ENCODE data around the gene WIPF2.
"Not testable (repeated sequence)": the region's sequence is repeated elsewhere in the genome, so short reads cannot be mapped to it uniquely, and the experiment has no call there.

Gene WIPF2

GRCh38 chr17:40191237-40192208, 27.6 kb upstream of the WIPF2 start:
- DNase-seq (ENCODE audit: low read depth): peak; percentile 81
- peak overlapping the region; percentile 57 for H3K4me3 ChIP-seq (ENCODE audit: control insufficient read depth, low read depth, low read length)
- peak; percentile 65 for TF ChIP-seq CTCF (conservative IDR thresholded peaks at IDR 0.05; ENCODE audit: control insufficient read depth, insufficient read depth, low read depth, low read length)

- DNase-seq (ENCODE audit: low read depth): no peak
- no peak overlapping the region for H3K4me3 ChIP-seq (ENCODE audit: control insufficient read depth, low read depth, low read length)
- no peak for TF ChIP-seq CTCF (conservative IDR thresholded peaks at IDR 0.05; ENCODE audit: control insufficient read depth, insufficient read depth, low read depth, low read length)
Observed at GRCh38 chr17:40192961-40193360, 26.1 kb upstream of the WIPF2 start.

GRCh38 chr17:40194821-40195220, 24.3 kb upstream of the WIPF2 start:
- no peak for DNase-seq (ENCODE audit: low read depth)
- TF ChIP-seq CTCF (conservative IDR thresholded peaks at IDR 0.05; ENCODE audit: control insufficient read depth, insufficient read depth, low read depth, low read length): no peak
- no peak overlapping the region for H3K4me3 ChIP-seq (ENCODE audit: control insufficient read depth, low read depth, low read length)

GRCh38 chr17:40197550-40197949, 21.6 kb upstream of the WIPF2 start:
- DNase-seq (ENCODE audit: low read depth): no peak
- no peak for TF ChIP-seq CTCF (conservative IDR thresholded peaks at IDR 0.05; ENCODE audit: control insufficient read depth, insufficient read depth, low read depth, low read length)
- H3K4me3 ChIP-seq (ENCODE audit: control insufficient read depth, low read depth, low read length): no peak overlapping the region

GRCh38 chr17:40197965-40198456, 21.1 kb upstream of the WIPF2 start:
- not testable (repeated sequence) for DNase-seq (ENCODE audit: low read depth); H3K4me3 ChIP-seq (ENCODE audit: control insufficient read depth, low read depth, low read length)

GRCh38 chr17:40198576-40198975, 20.5 kb upstream of the WIPF2 start:
- TF ChIP-seq CTCF (conservative IDR thresholded peaks at IDR 0.05; ENCODE audit: control insufficient read depth, insufficient read depth, low read depth, low read length): no peak
- H3K4me3 ChIP-seq (ENCODE audit: control insufficient read depth, low read depth, low read length): no peak overlapping the region

GRCh38 chr17:40203131-40203530, 16.0 kb upstream of the WIPF2 start:
- H3K4me3 ChIP-seq (ENCODE audit: control insufficient read depth, low read depth, low read length): no peak overlapping the region
- TF ChIP-seq CTCF (conservative IDR thresholded peaks at IDR 0.05; ENCODE audit: control insufficient read depth, insufficient read depth, low read depth, low read length): no peak
- DNase-seq (ENCODE audit: low read depth): no peak

More at GRCh38 chr17:40198576-40198975, 20.5 kb upstream of the WIPF2 start:
- DNase-seq (ENCODE audit: low read depth): no peak

GRCh38 chr17:40206193-40206592, 12.9 kb upstream of the WIPF2 start:
- H3K4me3 ChIP-seq (ENCODE audit: control insufficient read depth, low read depth, low read length); DNase-seq (ENCODE audit: low read depth): not testable (repeated sequence)

Measured in fibroblast of mammary gland (primary cell).